Esophagus muscularis mucosa (tissue), 4 donors: ENCODE data around the gene EVC.

Experiments used
- EP300 ChIP-seq: sonication (generic); formaldehyde crosslinking; IDR thresholded peaks from one replicate; pipeline ENCODE4 v1.6.1; 2017; ENCODE audit warnings: antibody characterized with exemption
- POLR2A ChIP-seq: fragments of 450-650 bp; IDR thresholded peaks from one replicate; pipeline ENCODE4 v1.6.1; 2017; ENCODE audit warnings: antibody characterized with exemption, moderate library complexity, mild to moderate bottlenecking, low read depth
- TF ChIP-seq, protein P1 (sequence below), 3 experiments: fragments of 200-600 bp in 2 of 3; fragments of 450-650 bp in 1 of 3; sonication (generic) in 2 of 3; IDR thresholded peaks; one replicate each; pipeline ENCODE4 v1.5.1; 2017 to 2019; ENCODE audit warnings: antibody characterized with exemption in 3 of 3, mild to moderate bottlenecking in 2 of 3, moderate library complexity in 1 of 3

DNA sequence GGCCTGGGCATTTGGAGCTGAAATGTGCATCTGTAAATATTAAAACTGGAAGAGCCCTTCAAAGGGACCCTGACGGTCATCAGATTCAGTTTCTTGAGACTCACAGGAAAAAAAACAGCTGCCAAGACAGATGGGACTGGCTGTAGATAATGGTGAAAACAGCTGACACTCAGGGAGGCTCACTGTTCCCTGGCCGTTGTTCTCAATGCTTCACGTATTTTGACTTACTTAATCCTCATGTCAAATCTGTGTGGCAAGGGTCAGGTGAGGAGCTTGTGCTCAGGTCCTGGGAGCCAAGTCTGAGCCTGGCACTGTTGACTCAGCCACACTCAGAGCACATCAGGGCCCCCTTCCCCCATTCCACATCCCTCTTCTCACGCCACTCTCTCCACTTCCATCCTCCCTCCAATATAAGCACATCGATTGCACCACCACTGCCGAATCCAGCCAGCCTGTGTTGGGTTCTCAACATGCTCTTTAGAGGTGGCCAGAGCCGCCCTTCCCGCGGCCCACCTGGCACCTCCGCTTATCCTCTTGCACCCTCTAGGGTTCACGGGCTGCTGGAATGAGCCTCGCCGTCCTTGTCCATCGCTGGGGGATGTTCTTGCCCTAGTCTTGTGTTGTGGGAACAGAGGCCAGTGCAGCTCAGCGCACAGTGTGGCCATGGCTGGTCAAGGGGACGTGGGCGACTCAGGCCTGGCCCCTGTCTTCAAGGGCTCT, 40.1 kb downstream of the EVC start:
- TF ChIP-seq, protein P1, sequence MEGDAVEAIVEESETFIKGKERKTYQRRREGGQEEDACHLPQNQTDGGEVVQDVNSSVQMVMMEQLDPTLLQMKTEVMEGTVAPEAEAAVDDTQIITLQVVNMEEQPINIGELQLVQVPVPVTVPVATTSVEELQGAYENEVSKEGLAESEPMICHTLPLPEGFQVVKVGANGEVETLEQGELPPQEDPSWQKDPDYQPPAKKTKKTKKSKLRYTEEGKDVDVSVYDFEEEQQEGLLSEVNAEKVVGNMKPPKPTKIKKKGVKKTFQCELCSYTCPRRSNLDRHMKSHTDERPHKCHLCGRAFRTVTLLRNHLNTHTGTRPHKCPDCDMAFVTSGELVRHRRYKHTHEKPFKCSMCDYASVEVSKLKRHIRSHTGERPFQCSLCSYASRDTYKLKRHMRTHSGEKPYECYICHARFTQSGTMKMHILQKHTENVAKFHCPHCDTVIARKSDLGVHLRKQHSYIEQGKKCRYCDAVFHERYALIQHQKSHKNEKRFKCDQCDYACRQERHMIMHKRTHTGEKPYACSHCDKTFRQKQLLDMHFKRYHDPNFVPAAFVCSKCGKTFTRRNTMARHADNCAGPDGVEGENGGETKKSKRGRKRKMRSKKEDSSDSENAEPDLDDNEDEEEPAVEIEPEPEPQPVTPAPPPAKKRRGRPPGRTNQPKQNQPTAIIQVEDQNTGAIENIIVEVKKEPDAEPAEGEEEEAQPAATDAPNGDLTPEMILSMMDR (IDR thresholded peaks at IDR 0.05), result no peak
- TF ChIP-seq POLR2A (no peak), EP300 (no peak)
